HK-2 (cell line): ENCODE measurements around the gene COX5B.
A peak's percentile ranks its signal among the peaks of the same experiment; 100 is the strongest.
"Not testable (repeated sequence)": the region's sequence is repeated elsewhere in the genome, so short reads cannot be mapped to it uniquely, and the experiment has no call there.

Experiments used
- DNase-seq: peaks from one replicate; pipeline ENCODE4 v3.0.0-alpha.2; 2018; ENCODE audit not compliant: unreplicated experiment

The COX5B gene

GRCh38 chr2:97645695-97646629, at the start of gene COX5B:
Gene COX5B, plus strand, starts transcription at chr2:97646062. Its CDS starts 25 bp downstream, at chr2:97646087.
- DNase-seq = peak; percentile 98

GRCh38 chr2:97596180-97596579, 49.7 kb upstream of the COX5B start:
- not testable (repeated sequence) for DNase-seq

- DNase-seq = not testable (repeated sequence)
These were observed 44.3 kb upstream of the COX5B start for GRCh38 chr2:97601537-97601936.

GRCh38 chr2:97605109-97605508, 40.8 kb upstream of the COX5B start:
- DNase-seq = not testable (repeated sequence)

GRCh38 chr2:97605524-97606339, 40.1 kb upstream of the COX5B start:
- DNase-seq = not testable (repeated sequence)

- DNase-seq = not testable (repeated sequence)
These were observed 37.1 kb upstream of the COX5B start for GRCh38 chr2:97608745-97609144.

- not testable (repeated sequence) for DNase-seq
These were observed 34.0 kb upstream of the COX5B start for GRCh38 chr2:97611895-97612294.

GRCh38 chr2:97615746-97616145, 30.1 kb upstream of the COX5B start:
- DNase-seq = not testable (repeated sequence)

GRCh38 chr2:97617911-97618310, 28.0 kb upstream of the COX5B start:
- no peak for DNase-seq

GRCh38 chr2:97618939-97619827, 26.7 kb upstream of the COX5B start:
- DNase-seq = not testable (repeated sequence)

GRCh38 chr2:97620492-97620891, 25.4 kb upstream of the COX5B start:
- not testable (repeated sequence) for DNase-seq

GRCh38 chr2:97622976-97623375, 22.9 kb upstream of the COX5B start:
- not testable (repeated sequence) for DNase-seq

- DNase-seq = not testable (repeated sequence)
These were observed 20.4 kb upstream of the COX5B start for GRCh38 chr2:97625354-97626048.

- DNase-seq = not testable (repeated sequence)
These were observed 19.8 kb upstream of the COX5B start for GRCh38 chr2:97626049-97626430.

GRCh38 chr2:97644023-97644717, 1.7 kb upstream of the COX5B start:
- DNase-seq = no peak

- DNase-seq = no peak
These were observed 659 bp upstream of the COX5B start for GRCh38 chr2:97645112-97645694.

- DNase-seq = no peak
These were observed 1.1 kb downstream of the COX5B start for GRCh38 chr2:97646977-97647376.

- no peak for DNase-seq
These were observed 5.3 kb downstream of the COX5B start for GRCh38 chr2:97651114-97651513.

- DNase-seq = no peak
These were observed 7.6 kb downstream of the COX5B start for GRCh38 chr2:97653473-97653872.

- DNase-seq = no peak
These were observed 8.0 kb downstream of the COX5B start for GRCh38 chr2:97653874-97654273.
